Ammon's horn (tissue), 1 donor: ENCODE measurements around the gene WASHC3.
A peak's percentile ranks its signal among the peaks of the same experiment; 100 is the strongest.
"Not testable (repeated sequence)": the region's sequence is repeated elsewhere in the genome, so short reads cannot be mapped to it uniquely, and the experiment has no call there.

ENCODE experiments used
- DNase-seq: peaks from one replicate; pipeline ENCODE4 v3.0.0-alpha.2; 2016; ENCODE audit warnings: low spot score

WASHC3 gene

GRCh38 chr12:102050660-102051430 is 10.9 kb downstream of the WASHC3 start:
- no peak for DNase-seq

- no peak for DNase-seq
These were observed 17.9 kb downstream of the WASHC3 start for GRCh38 chr12:102043928-102044327.

DNA sequence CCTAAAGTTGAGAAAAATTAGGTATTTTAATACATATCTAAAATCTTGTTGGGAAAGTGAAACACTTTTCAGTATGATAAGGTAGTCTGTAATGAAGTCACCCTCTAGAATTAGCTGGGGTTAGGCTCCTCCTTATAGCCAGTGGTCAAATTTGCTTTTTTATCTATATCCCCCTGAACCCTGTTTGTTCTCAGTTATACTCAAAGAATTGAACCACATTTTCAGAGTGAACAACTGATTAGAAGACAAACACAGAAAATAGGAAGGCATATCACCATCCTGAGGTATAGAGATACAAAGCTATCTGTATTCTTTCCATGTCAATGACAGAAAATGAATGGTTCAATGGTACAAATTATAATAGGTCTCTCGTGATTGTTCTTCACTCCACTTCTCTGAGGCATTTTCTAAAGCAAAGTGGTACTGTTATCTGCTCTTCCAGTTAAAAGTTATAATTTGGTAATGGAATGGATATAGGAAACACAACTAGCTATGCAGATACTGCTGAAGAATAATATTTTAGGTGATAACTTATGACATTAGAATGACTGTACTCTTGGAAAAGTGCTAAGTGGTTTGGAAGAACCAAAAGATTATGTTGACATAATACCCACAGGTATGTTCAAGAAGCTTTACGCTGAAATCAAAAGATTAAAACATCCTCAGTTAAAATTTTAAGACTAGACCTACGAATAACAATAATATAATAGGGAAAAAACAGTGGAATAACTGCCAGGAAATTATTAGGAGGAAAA is 27.6 kb downstream of the WASHC3 start:
- DNase-seq = no peak

GRCh38 chr12:102031852-102032251 is 29.9 kb downstream of the WASHC3 start:
- DNase-seq = no peak

- DNase-seq = no peak
These were observed 32.6 kb downstream of the WASHC3 start for GRCh38 chr12:102029141-102029540.

- no peak for DNase-seq
These were observed 35.1 kb downstream of the WASHC3 start for GRCh38 chr12:102026728-102027127.

GRCh38 chr12:102024765-102025164 is 37.0 kb downstream of the WASHC3 start:
- no peak for DNase-seq

GRCh38 chr12:102023343-102023930 is 38.4 kb downstream of the WASHC3 start:
- DNase-seq = no peak

- no peak for DNase-seq
These were observed 39.5 kb downstream of the WASHC3 start for GRCh38 chr12:102022286-102022685.

GRCh38 chr12:102021540-102022246 is 40.1 kb downstream of the WASHC3 start:
- no peak for DNase-seq

DNA sequence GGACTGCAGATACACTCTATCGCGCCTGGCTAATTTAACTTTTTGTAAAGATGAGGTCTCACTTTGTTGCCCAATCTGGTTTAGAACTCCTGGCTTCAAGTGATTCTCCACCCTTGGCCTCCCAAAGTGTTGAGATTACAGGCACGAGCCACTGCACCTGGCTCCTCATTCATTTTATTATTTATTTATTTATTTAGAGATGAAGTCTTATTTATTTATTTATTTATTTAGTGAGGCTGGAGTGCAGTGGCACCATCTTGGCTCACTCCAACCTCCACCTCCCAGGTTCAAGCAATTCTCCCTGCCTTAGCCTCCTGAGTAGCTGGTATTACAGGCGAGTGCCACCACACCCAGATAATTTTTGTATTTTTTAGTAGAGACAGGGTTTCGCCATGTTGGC is 43.2 kb downstream of the WASHC3 start:
- not testable (repeated sequence) for DNase-seq

DNA sequence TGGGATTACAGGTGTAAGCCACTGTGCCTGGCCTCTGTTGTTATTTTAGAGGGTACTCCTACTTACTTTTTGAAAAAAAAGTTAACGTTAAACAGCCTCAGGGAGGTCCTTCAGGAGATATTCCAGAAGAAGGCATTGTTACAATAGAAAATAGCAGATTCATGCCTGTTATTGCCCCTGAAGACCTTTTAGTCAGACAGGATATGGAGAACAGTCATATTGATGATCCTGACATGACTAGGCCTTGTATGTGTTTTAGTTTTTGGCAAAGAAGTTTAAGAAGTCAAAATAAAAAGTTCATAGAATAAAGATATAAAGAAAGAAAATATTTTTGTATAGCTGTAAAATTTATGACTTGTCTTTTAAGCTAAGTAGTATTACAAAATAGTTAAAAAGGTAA is 45.3 kb downstream of the WASHC3 start:
- no peak for DNase-seq

GRCh38 chr12:102010265-102010994 is 51.4 kb downstream of the WASHC3 start:
- DNase-seq = peak; percentile 29

- DNase-seq = no peak
These were observed 52.0 kb downstream of the WASHC3 start for GRCh38 chr12:102009796-102010195.

DNA sequence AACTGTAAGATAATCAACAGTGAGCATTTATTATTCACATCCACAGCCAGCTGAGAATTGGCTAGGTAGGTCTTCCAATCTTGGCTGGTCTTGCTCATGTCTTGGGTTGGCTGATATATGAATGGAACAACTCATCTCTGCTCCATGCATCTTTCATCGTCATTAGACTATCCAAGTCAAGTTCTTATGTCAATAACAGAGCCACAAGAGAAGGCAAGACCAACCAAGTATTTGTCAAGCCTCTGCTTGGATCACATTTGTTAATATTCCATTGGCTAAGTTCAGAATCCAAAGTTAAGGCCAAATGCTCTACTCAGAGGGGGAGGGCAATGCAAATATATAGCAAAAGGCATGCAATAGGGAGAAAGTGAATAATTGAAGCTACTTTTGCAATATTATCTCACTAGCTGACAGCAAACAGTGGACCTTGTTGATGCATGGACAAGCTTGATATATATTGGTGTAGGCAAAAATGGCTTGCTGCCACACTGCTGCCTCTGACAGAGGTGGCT is 53.1 kb downstream of the WASHC3 start:
- DNase-seq = no peak

- DNase-seq = no peak
These were observed 56.5 kb downstream of the WASHC3 start for GRCh38 chr12:102005256-102005655.

DNA sequence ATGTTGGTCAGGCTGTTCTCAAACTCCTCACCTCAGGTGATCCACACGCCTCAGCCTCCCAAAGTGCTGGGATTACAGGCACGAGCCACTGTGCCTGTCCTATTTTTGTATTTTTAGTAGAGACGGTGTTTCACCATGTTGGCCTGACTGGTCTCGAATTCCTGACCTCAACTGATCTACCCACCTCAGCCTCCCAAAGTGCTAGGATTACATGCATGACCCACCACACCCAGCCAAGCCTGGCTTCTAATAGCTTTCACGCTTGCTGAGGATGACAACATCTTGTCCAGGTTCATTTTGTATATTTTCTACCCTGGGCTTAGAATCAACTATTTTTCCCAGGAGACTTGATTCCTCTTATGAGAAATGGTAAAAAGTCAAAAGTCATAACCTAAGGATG is 64.7 kb downstream of the WASHC3 start:
- DNase-seq = no peak

DNA sequence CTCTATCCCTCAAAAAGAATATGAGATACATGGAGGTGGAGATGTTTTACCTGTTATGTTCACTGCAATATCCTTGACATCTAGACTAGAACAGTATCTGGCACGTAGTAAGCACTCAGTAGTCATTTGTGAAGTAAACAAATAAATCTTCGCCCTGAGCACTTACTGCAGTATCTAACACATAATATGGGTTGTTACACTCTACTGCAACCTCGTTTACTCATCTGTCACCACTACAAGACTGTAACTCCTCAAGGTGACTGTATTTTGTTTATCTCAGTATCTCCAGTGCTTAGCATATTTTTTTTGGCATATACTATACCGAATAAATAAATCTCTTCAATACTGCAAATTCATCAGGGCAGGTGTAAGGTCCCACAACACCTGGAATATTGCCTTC is 66.1 kb downstream of the WASHC3 start:
- DNase-seq = no peak

DNA sequence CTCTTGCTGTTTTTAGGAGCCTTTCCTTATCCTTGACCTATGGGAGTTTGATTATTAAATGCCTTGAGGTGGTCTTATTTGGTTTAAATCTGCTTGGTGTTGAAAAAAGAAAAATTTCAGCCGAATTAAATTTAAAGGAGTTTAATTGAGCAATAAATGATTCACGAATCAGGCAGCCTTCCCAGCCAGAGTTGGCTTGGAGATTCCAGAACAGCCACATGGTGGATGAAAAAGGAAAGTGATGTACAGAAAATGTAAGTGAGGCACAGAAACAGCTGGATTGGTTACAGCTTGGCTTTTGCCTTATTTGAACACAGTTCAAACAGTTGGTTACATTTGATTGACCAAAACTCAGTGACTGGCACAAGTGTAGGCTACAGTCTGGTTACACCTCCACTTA is 69.7 kb downstream of the WASHC3 start:
- no peak for DNase-seq

DNA sequence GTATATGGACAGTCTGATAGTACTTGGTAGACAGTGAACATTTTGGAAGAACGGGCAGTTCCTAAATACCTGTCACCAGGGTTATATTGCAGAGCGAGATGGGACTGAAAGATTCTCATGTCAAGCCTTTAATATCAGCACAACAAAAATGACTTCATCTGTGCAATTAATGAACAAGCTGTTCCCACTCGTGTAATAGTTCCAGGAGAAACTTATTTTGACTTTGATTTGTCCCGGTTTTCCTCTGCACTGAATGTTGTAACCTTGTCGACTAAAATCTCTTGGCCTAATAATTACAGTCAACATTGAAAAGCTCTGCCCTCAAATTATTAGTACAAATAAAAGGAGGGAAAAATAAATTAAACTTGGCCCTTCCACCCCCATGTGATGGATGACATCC is 79.5 kb downstream of the WASHC3 start:
- DNase-seq = no peak

DNA sequence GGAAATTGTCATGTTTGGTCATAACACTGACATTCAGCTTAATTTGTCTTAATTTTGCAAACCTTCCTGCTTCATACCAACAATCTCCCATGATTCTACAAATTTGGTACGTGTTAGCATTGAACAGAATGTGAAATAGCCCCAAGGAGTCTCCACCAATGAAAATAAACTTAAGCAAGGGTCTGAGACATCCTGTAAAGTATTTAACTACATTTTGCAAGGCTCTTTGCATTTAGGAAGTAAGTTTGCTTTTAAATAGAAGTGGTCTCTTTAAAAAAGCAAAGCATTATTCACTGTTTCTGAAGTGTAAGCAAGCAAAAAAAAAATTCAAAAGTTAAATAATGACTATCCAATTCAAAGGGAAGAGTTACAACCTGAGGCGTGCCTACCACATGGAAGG is 79.9 kb downstream of the WASHC3 start:
- DNase-seq = no peak

DNA sequence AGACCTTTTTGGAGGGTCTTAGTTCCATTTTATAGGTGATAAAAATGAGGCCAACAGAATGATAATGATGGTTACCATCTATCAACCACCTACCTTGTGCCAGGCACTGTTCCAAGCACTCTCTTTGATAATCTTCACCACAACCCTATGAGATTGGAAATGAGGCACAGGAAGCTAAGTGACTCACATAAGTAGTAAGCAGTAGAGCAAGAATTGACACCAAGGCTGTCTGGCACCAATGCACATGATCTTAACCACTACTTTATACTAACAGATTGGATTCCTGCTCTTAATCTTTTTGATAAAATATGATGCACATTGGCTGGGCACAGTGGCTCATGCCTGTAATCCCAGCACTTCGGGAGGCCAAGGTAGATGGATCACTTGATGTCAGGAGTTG is 93.0 kb downstream of the WASHC3 start:
- DNase-seq = no peak
